ENCODE data around the gene MYO7B. TPM values are rescaled to one million over a fixed set of nuclear protein-coding genes. Genes with fewer than 3 reads are reported as not detected.

Gene MYO7B
- total and polyA plus RNA-seq, 9 of the 15 experiments (the other 6 are each of a cell fraction or from before 2014, with no cell fraction given), result 0.08 TPM; not detected in 8

- no peak for TF ChIP-seq CREB5 (CRISPR knock-in tag; IDR thresholded peaks at IDR 0.05)
- TF ChIP-seq SRSF7 (optimal IDR thresholded peaks at IDR 0.05; ENCODE audit: low read depth, low read length), result no peak
- TF ChIP-seq PCBP2 (IDR thresholded peaks at IDR 0.05; ENCODE audit: low read depth, low read length, poor library complexity, severe bottlenecking), result no peak
- no peak for TF ChIP-seq ZNF830 (CRISPR knock-in tag; IDR thresholded peaks at IDR 0.05)
- peak; percentile 63 for TF ChIP-seq DEAF1 (CRISPR knock-in tag; IDR thresholded peaks at IDR 0.05)
- TF ChIP-seq ATF7 (IDR thresholded peaks at IDR 0.05), result 0 out of 2 replicates have a peak, but pooled peaks have one; percentile 14
- peak; percentile 57 to 86 for TF ChIP-seq RAD21 (CRISPR knock-in tag; conservative IDR thresholded peaks at IDR 0.05 in 1 of 2, IDR thresholded peaks at IDR 0.05 in 1 of 2)
- TF ChIP-seq ZNF41 (CRISPR knock-in tag; conservative IDR thresholded peaks at IDR 0.05), result no peak
- no peak for TF ChIP-seq MEF2A (IDR thresholded peaks at IDR 0.05; ENCODE audit: control insufficient read depth, low read depth, low read length)
- TF ChIP-seq MLLT1 (IDR thresholded peaks at IDR 0.05), result no peak
- no peak for TF ChIP-seq DIDO1 (tag; IDR thresholded peaks at IDR 0.05; ENCODE audit: low read depth)
- no peak for TF ChIP-seq POLR2AphosphoS2 (IDR thresholded peaks at IDR 0.05; ENCODE audit: low read length)
- TF ChIP-seq ZNF589 (CRISPR knock-in tag; IDR thresholded peaks at IDR 0.05; ENCODE audit: low read depth), result no peak
- no peak for TF ChIP-seq ZFP36 (IDR thresholded peaks at IDR 0.05; ENCODE audit: low read depth, low read length, partially characterized antibody)
- peak; percentile 41; the same call in 1 of the 2 replicates for TF ChIP-seq XRCC5 (IDR thresholded peaks at IDR 0.05; ENCODE audit: low read depth, low read length)
- no peak for TF ChIP-seq ZBTB9 (CRISPR knock-in tag; IDR thresholded peaks at IDR 0.05)
- no peak for TF ChIP-seq IFI16 (CRISPR knock-in tag; IDR thresholded peaks at IDR 0.05)
- TF ChIP-seq SAFB (IDR thresholded peaks at IDR 0.05; ENCODE audit: borderline replicate concordance, low read depth, low read length), result no peak
- TF ChIP-seq STAT5B (CRISPR knock-in tag; IDR thresholded peaks at IDR 0.05), result no peak
- TF ChIP-seq CEBPG (CRISPR knock-in tag; IDR thresholded peaks at IDR 0.05), result no peak
- no peak for TF ChIP-seq CEBPG (tag; conservative IDR thresholded peaks at IDR 0.05 in 1 of 2, IDR thresholded peaks at IDR 0.05 in 1 of 2)
- 0 out of 2 replicates have a peak, but pooled peaks have one; percentile 47 for TF ChIP-seq ZBTB7A (IDR thresholded peaks at IDR 0.05; ENCODE audit: borderline replicate concordance, control insufficient read depth, low read depth, low read length)
- no peak for TF ChIP-seq JUN (IDR thresholded peaks at IDR 0.05; ENCODE audit: borderline replicate concordance, low read depth, low read length)
- no peak for TF ChIP-seq JUN (CRISPR knock-in tag; IDR thresholded peaks at IDR 0.05; ENCODE audit: borderline replicate concordance)
- no peak for TF ChIP-seq RBM39 (optimal IDR thresholded peaks at IDR 0.05; ENCODE audit: low read depth, low read length)
Measured at GRCh38 chr2:127649684-127650040, 114.2 kb downstream of the MYO7B start (continued).

Data from K562 (cell line).